AG04449 (cell line): ENCODE data around the gene AQP12A.

ENCODE experiments used
- CTCF ChIA-PET: fragments of 350-600 bp; formaldehyde crosslinking; extraction: SDS; loops from one replicate; lab custom pipeline; 2021; ENCODE audit warnings: antibody characterized with exemption; lab: Yijun Ruan, JAX
- POLR2A ChIA-PET: fragments of 400-600, 350-600 bp; formaldehyde crosslinking; extraction: SDS; loops from one replicate; lab custom pipeline; 2020; ENCODE audit warnings: antibody characterized with exemption, inconsistent platforms; lab: Yijun Ruan, JAX
- DNase-seq: peaks from one replicate; pipeline ENCODE4 v3.0.0-alpha.2; 2010; ENCODE audit warnings: low read depth, low spot score
- H3K4me3 ChIP-seq: 2 replicates; pipeline ENCODE4 v1.5.1; 2011; ENCODE audit warnings: low read depth, mild to moderate bottlenecking, control low read depth, low read length
- TF ChIP-seq, protein P1 (sequence below): IDR thresholded peaks from one replicate; pipeline ENCODE4 v1.5.1; 2011; ENCODE audit warnings: mild to moderate bottlenecking, moderate library complexity, low read length, control low read depth, inconsistent platforms; ENCODE audit not compliant: insufficient read depth; ENCODE audit errors: missing control alignments

AQP12A gene

DNA sequence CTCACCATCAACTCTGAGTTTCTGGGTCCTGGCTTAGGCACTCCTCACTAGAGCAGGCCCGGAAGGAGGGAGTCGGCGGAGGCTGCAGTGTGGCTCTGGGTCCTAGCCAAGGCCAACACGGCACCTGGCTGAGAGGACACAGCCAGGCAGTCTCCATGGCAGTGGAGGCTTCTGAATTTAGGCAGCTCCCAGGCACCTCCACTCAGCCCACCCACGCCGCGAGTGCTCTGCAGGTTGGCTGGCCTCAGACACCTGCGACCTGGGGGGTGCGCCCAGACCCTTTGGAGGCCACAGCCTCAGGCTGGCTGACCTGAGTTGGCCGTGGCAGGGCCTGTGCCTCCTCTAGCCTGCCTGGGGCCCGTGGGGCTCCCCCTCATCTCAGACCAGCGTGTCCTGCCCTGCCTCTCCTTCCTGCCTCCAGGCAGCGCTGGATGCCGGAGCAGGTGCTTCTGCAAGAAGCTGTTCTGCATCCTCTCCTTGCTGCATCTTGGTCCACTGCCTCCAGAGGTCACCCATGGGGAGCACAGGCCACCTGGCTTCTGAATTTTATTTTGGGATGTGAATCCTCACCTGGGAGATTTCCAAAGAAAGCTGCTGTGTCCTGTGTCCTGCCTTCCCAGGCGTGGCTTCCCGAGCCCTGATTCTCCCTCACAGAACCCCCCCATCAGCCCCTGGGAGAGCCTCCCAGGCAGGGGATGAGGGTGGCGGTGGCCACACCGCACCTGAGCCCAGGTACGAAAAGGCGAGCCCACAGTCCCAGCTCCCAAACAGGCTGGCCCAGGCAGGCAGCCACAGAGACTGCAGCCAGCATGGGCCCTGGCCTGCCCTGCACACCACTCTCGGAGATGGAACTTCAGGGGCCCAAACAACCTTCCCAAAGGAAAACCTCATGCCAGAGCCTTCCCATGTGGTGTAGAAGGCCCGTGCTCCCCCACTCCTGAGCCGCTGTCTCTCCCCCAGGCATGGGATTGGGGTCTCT is 23.4 kb downstream of the AQP12A start:
- ChIA-PET POLR2A (no interaction called here), CTCF (interaction anchor here (1.3 kb wide), 1 partner anchor 26 kb away, joined by 3 read pairs; no protein-coding TSS in a partner anchor)
- TF ChIP-seq, protein P1, sequence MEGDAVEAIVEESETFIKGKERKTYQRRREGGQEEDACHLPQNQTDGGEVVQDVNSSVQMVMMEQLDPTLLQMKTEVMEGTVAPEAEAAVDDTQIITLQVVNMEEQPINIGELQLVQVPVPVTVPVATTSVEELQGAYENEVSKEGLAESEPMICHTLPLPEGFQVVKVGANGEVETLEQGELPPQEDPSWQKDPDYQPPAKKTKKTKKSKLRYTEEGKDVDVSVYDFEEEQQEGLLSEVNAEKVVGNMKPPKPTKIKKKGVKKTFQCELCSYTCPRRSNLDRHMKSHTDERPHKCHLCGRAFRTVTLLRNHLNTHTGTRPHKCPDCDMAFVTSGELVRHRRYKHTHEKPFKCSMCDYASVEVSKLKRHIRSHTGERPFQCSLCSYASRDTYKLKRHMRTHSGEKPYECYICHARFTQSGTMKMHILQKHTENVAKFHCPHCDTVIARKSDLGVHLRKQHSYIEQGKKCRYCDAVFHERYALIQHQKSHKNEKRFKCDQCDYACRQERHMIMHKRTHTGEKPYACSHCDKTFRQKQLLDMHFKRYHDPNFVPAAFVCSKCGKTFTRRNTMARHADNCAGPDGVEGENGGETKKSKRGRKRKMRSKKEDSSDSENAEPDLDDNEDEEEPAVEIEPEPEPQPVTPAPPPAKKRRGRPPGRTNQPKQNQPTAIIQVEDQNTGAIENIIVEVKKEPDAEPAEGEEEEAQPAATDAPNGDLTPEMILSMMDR: no peak
- H3K4me3 ChIP-seq: no peak overlapping the region
- no peak for DNase-seq

DNA sequence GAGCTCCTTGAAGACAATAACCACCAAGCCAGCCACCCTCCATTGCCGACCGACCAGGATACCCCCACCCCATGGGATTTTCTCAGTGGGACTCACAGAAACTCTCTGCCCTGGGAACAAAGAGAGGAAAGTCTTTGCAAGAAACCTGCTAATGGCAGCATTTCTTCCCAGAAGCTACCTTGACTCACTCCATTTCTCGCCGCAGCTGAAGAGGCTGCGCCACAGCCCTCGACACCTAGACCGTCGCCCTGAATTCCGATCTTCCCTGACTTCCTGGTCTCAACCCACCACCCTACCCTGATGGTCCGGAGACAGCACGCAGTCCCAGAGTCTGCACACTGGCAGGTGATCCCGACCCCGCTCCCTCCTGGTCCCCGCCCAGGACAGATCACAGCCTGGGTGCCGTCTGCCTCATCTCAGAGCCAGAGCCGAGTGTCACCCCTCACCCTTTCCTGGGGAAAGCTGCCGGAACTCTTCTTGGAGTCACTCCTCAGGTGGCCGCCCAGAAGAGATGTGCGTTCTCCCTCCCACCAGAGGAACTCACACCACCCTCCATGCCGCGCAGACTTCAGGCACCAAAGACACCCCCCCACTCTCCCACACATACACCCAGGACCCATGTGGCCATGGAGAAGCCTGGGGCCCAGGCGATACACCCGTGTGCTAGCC is 24.6 kb downstream of the AQP12A start:
- CTCF ChIA-PET: no interaction called here
- TF ChIP-seq, protein P1: no peak
- no peak for DNase-seq
- no peak overlapping the region for H3K4me3 ChIP-seq
- POLR2A ChIA-PET: no interaction called here

DNA sequence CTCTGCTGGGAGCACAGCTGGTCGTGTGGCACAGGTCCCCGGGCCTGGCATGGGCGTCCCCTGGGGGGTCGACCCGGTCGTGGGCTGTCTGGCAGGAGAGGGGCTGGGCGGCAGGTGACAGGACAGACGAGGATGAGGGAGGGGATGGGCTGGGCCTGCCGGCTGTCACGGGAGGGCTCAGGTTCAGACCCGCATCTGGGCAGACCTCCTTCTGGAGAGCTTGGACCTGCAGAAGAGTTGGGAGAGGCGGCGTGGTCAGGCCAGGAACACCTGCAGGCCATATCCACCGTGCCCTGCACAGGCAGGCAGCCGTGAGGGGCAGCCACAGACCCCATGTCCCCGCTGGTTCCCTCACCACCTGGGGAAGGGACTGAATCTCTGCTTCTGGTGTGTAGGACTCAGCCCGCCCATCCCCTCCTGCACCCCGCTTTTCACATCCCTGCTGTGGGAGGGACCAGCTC is 25.5 kb downstream of the AQP12A start:
- ChIA-PET CTCF (no interaction called here), POLR2A (no interaction called here)
- TF ChIP-seq, protein P1: no peak
- DNase-seq: no peak
- H3K4me3 ChIP-seq: no peak overlapping the region

DNA sequence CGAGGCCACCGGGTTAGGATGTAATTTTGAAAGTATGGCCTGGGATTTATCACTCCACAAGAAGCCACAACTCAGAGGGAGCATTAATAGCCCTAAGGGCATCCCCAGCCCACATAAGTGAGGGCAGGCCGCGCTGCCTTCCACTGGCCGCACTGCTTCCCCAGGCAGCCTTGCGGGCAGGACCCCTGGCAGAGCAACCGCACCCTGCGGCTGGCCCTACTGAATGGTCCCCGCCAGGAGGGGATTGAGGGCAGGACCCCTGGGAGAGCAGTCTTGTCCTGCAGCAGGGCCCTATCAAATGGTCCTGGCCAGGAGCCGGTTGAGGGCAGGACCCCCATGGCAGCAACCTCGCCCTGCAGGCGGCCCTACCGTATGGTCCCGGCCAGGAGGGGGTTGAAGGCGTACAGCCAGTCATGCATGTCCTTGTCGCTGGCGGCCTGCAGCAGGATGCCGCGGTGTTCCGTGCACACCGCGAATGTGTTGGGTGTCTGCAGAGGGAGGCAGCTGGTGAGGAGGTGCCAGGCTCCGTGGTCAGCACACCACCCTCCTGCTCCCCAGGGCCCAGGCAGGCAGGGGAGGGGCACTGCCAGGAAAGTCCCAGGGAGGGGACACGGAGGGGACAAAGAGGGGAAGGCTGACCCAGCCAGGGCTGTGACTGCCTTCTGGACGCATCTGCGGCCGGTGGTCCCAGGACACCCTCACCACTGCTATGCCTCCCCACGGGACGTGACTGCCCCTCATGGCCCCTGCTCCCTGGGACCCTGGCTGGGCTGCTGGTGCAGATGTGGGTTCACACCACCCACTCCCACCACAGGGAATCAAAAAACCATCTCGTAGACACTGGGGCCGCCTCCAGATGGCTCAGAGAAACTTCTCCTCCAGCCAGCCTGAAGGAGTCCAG is 26.3 kb downstream of the AQP12A start:
- no peak for DNase-seq
- POLR2A ChIA-PET: no interaction called here
- no peak overlapping the region for H3K4me3 ChIP-seq
- TF ChIP-seq, protein P1: no peak
- CTCF ChIA-PET: no interaction called here

DNA sequence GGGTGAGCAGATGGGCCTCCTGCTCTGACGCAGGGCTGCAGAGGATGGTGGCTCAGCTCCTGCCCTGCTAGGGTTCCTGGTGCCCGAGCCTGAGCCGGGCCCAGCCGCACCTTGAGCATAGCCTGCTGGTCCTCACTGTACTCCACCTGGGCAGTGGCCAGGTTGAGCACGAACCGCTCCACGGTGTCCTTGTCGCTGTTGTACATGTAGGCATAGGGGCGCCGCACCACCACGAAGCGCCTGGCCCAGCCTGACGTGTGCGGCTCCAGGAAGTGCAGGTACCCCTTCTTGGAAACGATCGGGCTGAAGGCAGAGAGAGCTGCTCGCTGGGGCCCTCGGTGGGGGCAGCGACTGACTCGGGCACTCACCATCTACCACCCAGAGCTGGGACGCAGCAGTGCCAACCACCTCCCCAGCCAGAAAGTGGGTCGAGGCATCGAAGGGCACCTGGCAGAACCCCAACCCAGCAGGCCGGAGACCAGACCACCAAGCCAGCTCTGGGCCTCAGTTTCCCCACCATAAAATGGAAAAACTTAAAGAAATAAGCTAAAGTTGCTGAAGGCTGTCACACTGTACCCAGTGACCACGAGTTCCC is 27.3 kb downstream of the AQP12A start:
- ChIA-PET POLR2A (no interaction called here), CTCF (no interaction called here)
- no peak for DNase-seq
- TF ChIP-seq, protein P1: no peak
- no peak overlapping the region for H3K4me3 ChIP-seq
